H9 (cell line): Measurements from ENCODE around the gene LPCAT1. TPM values are rescaled to one million over a fixed set of nuclear protein-coding genes. Genes with fewer than 3 reads are reported as not detected.

Experiments
- DNase-seq: peaks from one replicate; pipeline ENCODE4 v3.0.0-alpha.2; 2017
- H2AFZ ChIP-seq: one replicate; pipeline ENCODE4 v1.6.1; 2013; ENCODE audit warnings: mild to moderate bottlenecking, low read length, control low read depth, moderate library complexity
- H2AK5ac ChIP-seq: 2 replicates; pipeline ENCODE4 v1.6.1; 2013; ENCODE audit warnings: low read length, control low read depth, mixed read lengths; ENCODE audit not compliant: insufficient read length
- H2BK120ac ChIP-seq: one replicate; pipeline ENCODE4 v1.6.1; 2013; ENCODE audit warnings: low read depth, mild to moderate bottlenecking, low read length, control low read depth, inconsistent platforms; ENCODE audit not compliant: poor library complexity, severe bottlenecking
- H2BK12ac ChIP-seq: 2 replicates; pipeline ENCODE4 v1.6.1; 2013; ENCODE audit warnings: low read length, control low read depth, mixed read lengths, low read depth; ENCODE audit not compliant: insufficient read length
- H2BK15ac ChIP-seq: 2 replicates; pipeline ENCODE4 v1.6.1; 2013; ENCODE audit warnings: low read depth, low read length, control low read depth
- H2BK20ac ChIP-seq: one replicate; pipeline ENCODE4 v1.6.1; 2013; ENCODE audit warnings: low read depth, mild to moderate bottlenecking, low read length, control low read depth, inconsistent platforms; ENCODE audit not compliant: poor library complexity, severe bottlenecking
- H2BK5ac ChIP-seq: 2 replicates; pipeline ENCODE4 v1.6.1; 2013; ENCODE audit warnings: low read length, control low read depth, mixed read lengths; ENCODE audit not compliant: insufficient read length
- H3K14ac ChIP-seq: 2 replicates; pipeline ENCODE4 v1.6.1; 2013; ENCODE audit warnings: low read length, control low read depth; ENCODE audit not compliant: insufficient read depth
- H3K18ac ChIP-seq: 2 replicates; pipeline ENCODE4 v1.6.1; 2013; ENCODE audit warnings: low read depth, mild to moderate bottlenecking, mixed read lengths, low read length, control low read depth; ENCODE audit not compliant: insufficient read length
- H3K23ac ChIP-seq: 2 replicates; pipeline ENCODE4 v1.6.1; 2013; ENCODE audit warnings: low read length, control low read depth, mixed read lengths, low read depth; ENCODE audit not compliant: insufficient read length
- H3K23me2 ChIP-seq: 2 replicates; pipeline ENCODE4 v1.6.1; 2013; ENCODE audit warnings: low read depth, mild to moderate bottlenecking, mixed read lengths, low read length, control low read depth; ENCODE audit not compliant: insufficient read length, poor library complexity, severe bottlenecking
- H3K27ac ChIP-seq: 2 replicates; pipeline ENCODE4 v1.5.1; 2013; ENCODE audit warnings: low read length, control low read depth, mixed read lengths, low read depth; ENCODE audit not compliant: insufficient read length
- H3K27me3 ChIP-seq: 2 replicates; pipeline ENCODE4 v1.6.1; 2013; ENCODE audit warnings: low read length, control low read depth, inconsistent platforms; ENCODE audit not compliant: insufficient read depth
- H3K4ac ChIP-seq: 2 replicates; pipeline ENCODE4 v1.6.1; 2013; ENCODE audit warnings: low read depth, mild to moderate bottlenecking, control low read depth, inconsistent platforms, low read length, moderate library complexity
- H3K4me1 ChIP-seq: 2 replicates; pipeline ENCODE4 v1.6.1; 2013; ENCODE audit warnings: low read length, control low read depth, inconsistent platforms; ENCODE audit not compliant: insufficient read depth
- H3K4me2 ChIP-seq: 2 replicates; pipeline ENCODE4 v1.6.1; 2013; ENCODE audit warnings: low read length, control low read depth, mixed read lengths; ENCODE audit not compliant: insufficient read length, insufficient read depth
- H3K56ac ChIP-seq: 2 replicates; pipeline ENCODE4 v1.6.1; 2013; ENCODE audit warnings: low read depth, mild to moderate bottlenecking, mixed read lengths, low read length, control low read depth; ENCODE audit not compliant: insufficient read length
- H3K79me1 ChIP-seq: 2 replicates; pipeline ENCODE4 v1.6.1; 2013; ENCODE audit warnings: low read depth, mild to moderate bottlenecking, moderate library complexity, low read length, control low read depth, inconsistent platforms; ENCODE audit not compliant: insufficient read depth, poor library complexity, severe bottlenecking
- H3K79me2 ChIP-seq: 2 replicates; pipeline ENCODE4 v1.6.1; 2013; ENCODE audit warnings: low read length, control low read depth, inconsistent platforms; ENCODE audit not compliant: insufficient read depth
- H3K9ac ChIP-seq: 2 replicates; pipeline ENCODE4 v1.6.1; 2013; ENCODE audit warnings: low read length, control low read depth, mixed read lengths; ENCODE audit not compliant: insufficient read length; ENCODE audit errors: extremely low read depth
- H3K9me3 ChIP-seq: one replicate; pipeline ENCODE4 v1.6.1; 2013; ENCODE audit warnings: low read depth, low read length, inconsistent platforms; ENCODE audit not compliant: control insufficient read depth
- H3T11ph ChIP-seq: one replicate; pipeline ENCODE4 v1.6.1; 2013; ENCODE audit warnings: mild to moderate bottlenecking, low read length, control low read depth, inconsistent platforms
- H4K20me1 ChIP-seq: one replicate; pipeline ENCODE4 v1.6.1; 2013; ENCODE audit not compliant: control insufficient read depth, insufficient read length, insufficient read depth
- H4K5ac ChIP-seq: 2 replicates; pipeline ENCODE4 v1.6.1; 2013; ENCODE audit warnings: low read depth, mild to moderate bottlenecking, mixed read lengths, low read length, control low read depth; ENCODE audit not compliant: insufficient read length
- H4K8ac ChIP-seq: replicated peaks from 2 replicates; pipeline ENCODE4 v1.6.1; 2013; ENCODE audit warnings: low read length, control low read depth, mixed read lengths, low read depth; ENCODE audit not compliant: insufficient read length
- H4K91ac ChIP-seq: 2 replicates; pipeline ENCODE4 v1.6.1; 2013; ENCODE audit warnings: low read depth, mild to moderate bottlenecking, moderate library complexity, mixed read lengths, low read length, control low read depth; ENCODE audit not compliant: insufficient read length
- H3K27ac Mint-ChIP-seq, 3 experiments: 2 replicates in 2 of 3; 3 replicates in 1 of 3; pipeline ENCODE4 v1.8.0; 2020 to 2021; ENCODE audit warnings: mixed read lengths in 3 of 3, mild to moderate bottlenecking in 1 of 3, moderate library complexity in 1 of 3
- H3K27me3 Mint-ChIP-seq: 2 replicates; pipeline ENCODE4 v1.8.0; 2021; ENCODE audit warnings: low read depth, mild to moderate bottlenecking, moderate library complexity, mixed read lengths
- H3K36me3 Mint-ChIP-seq, 3 experiments: 2 replicates in 2 of 3; 3 replicates in 1 of 3; pipeline ENCODE4 v1.8.0; 2020 to 2021; ENCODE audit warnings: low read depth in 3 of 3, mixed read lengths in 3 of 3; ENCODE audit not compliant: insufficient read depth in 1 of 3
- H3K4me1 Mint-ChIP-seq, 2 experiments: 2 replicates each; pipeline ENCODE4 v1.8.0; 2020; ENCODE audit warnings: mixed read lengths in 2 of 2
- H3K4me3 Mint-ChIP-seq, 2 experiments: 2 replicates in 1 of 2; 3 replicates in 1 of 2; pipeline ENCODE4 v1.8.0; 2020 to 2021; ENCODE audit warnings: mild to moderate bottlenecking in 2 of 2, mixed read lengths in 2 of 2, moderate library complexity in 1 of 2
- H3K9me3 Mint-ChIP-seq, 2 experiments: 2 replicates in 1 of 2; 3 replicates in 1 of 2; pipeline ENCODE4 v1.8.0; 2020; ENCODE audit warnings: mild to moderate bottlenecking in 2 of 2, mixed read lengths in 2 of 2, moderate library complexity in 1 of 2
- CTCF ChIP-seq: fragments of 200-600 bp; sonication (generic); conservative IDR thresholded peaks from 3 replicates; pipeline ENCODE4 v1.8.0; 2021; ENCODE audit warnings: antibody characterized with exemption, mild to moderate bottlenecking
- WGBS: extraction: QIAGEN DNeasy Blood & Tissue Kit; methylation state at CpG from one replicate; pipeline ENCODE4 v1.1.7; 2013; ENCODE audit warnings: missing lambda C conversion rate, low lambda C conversion rate, mixed read lengths; ENCODE audit not compliant: insufficient read length; ENCODE audit errors: extremely low coverage; 5-methylcytosine and 5-hydroxymethylcytosine counted together
- total RNA-seq: library from RNA; stranded (reverse); gene quantifications from 2 replicates; pipeline ENCODE4 v1.2.1, GENCODE V29; 2021

Gene LPCAT1
- total RNA-seq, 1 experiment from 2014 or later = 231 TPM

DNA sequence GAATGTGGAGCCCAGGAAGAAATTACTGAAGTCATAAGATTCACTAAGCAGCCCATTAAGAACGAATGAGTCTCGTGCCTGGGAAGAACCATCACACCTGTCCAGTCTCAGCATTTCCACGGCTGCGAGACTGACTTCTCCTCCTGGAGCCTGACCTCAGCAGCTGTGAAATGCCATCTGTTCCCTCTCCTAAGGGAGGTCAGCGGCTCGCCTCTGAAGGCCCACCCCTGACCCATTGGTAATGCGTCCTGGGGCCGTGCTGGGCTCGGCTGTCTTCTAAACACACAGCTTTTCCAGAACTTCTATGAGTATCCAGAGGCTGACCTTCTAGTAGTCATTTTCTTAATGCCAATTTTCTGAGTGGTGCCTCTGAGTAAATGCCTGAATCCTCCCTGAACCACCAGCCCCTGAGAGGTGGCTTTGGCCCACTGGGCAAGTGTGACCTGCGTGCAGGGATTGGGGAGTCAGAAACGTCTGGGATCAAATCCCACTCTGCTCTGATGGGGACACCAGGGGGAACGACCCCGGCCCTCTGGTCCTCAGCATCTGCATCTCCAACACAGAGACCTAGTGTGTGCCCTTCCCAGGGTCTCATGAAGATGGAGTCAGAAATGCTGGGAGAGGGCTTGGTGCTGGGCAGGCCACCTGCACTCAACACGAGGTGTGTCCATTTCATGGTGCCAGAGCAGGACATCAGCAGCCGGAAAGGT lies 84.2 kb downstream of the LPCAT1 start:
- Histone ChIP-seq H3K27me3 (peaks cover 18% of the 10 kb centered on the region), H4K20me1 (no peaks in the 10 kb centered on the region), H2AK5ac (no peak overlapping the region), H3K23ac (no peak overlapping the region), H3K9ac (no peak overlapping the region), H3T11ph (no peak overlapping the region), H3K56ac (no peak overlapping the region), H4K91ac (no peak overlapping the region), H2BK120ac (no peak overlapping the region), H3K9me3 (no peaks in the 10 kb centered on the region), H3K4ac (no peak overlapping the region), H4K8ac (no peak overlapping the region), H2BK15ac (no peak overlapping the region), H3K23me2 (no peaks in the 10 kb centered on the region), H3K79me2 (no peaks in the 10 kb centered on the region), H2BK5ac (no peak overlapping the region), H3K18ac (no peak overlapping the region), H3K79me1 (no peaks in the 10 kb centered on the region), H3K14ac (no peak overlapping the region), H3K4me1 (no peaks in the 10 kb centered on the region), H4K5ac (no peak overlapping the region), H2AFZ (no peak overlapping the region), H2BK20ac (no peak overlapping the region), H3K4me2 (no peak overlapping the region), H3K27ac (no peak overlapping the region), H2BK12ac (no peak overlapping the region)
- Mint-ChIP-seq H3K9me3 (peaks cover 4 to 6% of the 10 kb centered on the region in 2 experiments; a peak in 3 of 5 replicates), H3K36me3 (no peaks in the 10 kb centered on the region; a peak in 2 of 7 replicates), H3K27me3 (peaks cover 80% of the 10 kb centered on the region), H3K27ac (no peak overlapping the region), H3K4me3 (no peak overlapping the region), H3K4me1 (peaks cover 7 to 8% of the 10 kb centered on the region in 2 experiments)
- DNase-seq = no peak
- WGBS = no CpG with 5 or more reads among the region's 15 CpGs
- TF ChIP-seq CTCF = no peak
